Lower leg skin (tissue), 4 donors: ENCODE measurements around the gene MTHFD1L. TPM values are rescaled to one million over a fixed set of nuclear protein-coding genes. Genes with fewer than 3 reads are reported as not detected.

ENCODE experiments used
- DNase-seq, 2 donors: peaks; one replicate each; pipeline ENCODE4 v3.0.0-alpha.2; 2019; ENCODE audit warnings: low spot score in 2 of 2
- H3K4me3 ChIP-seq: fragments of 200-600 bp; sonication (generic); 2 replicates; pipeline ENCODE4 v1.5.1; 2017; ENCODE audit warnings: mild to moderate bottlenecking, low read depth; ENCODE audit not compliant: poor library complexity, severe bottlenecking
- CTCF ChIP-seq, 3 donors: fragments of 450-650 bp; IDR thresholded peaks; one replicate each; pipeline ENCODE4 v1.5.1; 2016; ENCODE audit warnings: antibody characterized with exemption in 3 of 3, mild to moderate bottlenecking in 3 of 3, moderate library complexity in 2 of 3
- POLR2A ChIP-seq, 2 donors: fragments of 450-650 bp; IDR thresholded peaks; one replicate each; pipeline ENCODE4 v1.6.1; 2016 to 2017; ENCODE audit warnings: antibody characterized with exemption in 2 of 2, mild to moderate bottlenecking in 1 of 2, moderate library complexity in 1 of 2
- WGBS, 2 donors: methylation state at CpG; one replicate each; pipeline ENCODE4 v1.1.5; 2018; 5-methylcytosine and 5-hydroxymethylcytosine counted together
- intact Hi-C: fragments of 100-400 bp; cut with DNase I; formaldehyde crosslinking; loops from one replicate; pipeline ENCODE4 v1.15.0; 2023; ENCODE audit warnings: low total_unique reads
- total RNA-seq, 4 donors: library from RNA; depleted of rRNA; stranded (reverse); fragments of >200 nt; gene quantifications; one replicate each; pipeline ENCODE4 v1.1.0, GENCODE V29; 2016

The MTHFD1L gene
- total RNA-seq, 4 donors from 2014 or later, result 2.1 to 7.1 (median 4.4) TPM

GRCh38 chr6:150891888-150892485 lies 26.5 kb downstream of the MTHFD1L start:
- intact Hi-C loops, result no loop called here

GRCh38 chr6:150894191-150894744 lies 28.8 kb downstream of the MTHFD1L start:
- WGBS, 2 donors, result 89 to 94% methylated on average over 8 of the region's 8 CpGs
- DNase-seq, result peak in 1 of 2 donors; percentile 56
- TF ChIP-seq POLR2A (IDR thresholded peaks at IDR 0.05) (no peak), CTCF (IDR thresholded peaks at IDR 0.05) (no peak)
- intact Hi-C loops, result no loop called here
- H3K4me3 ChIP-seq, result no peak overlapping the region

More at GRCh38 chr6:150891888-150892485, 26.5 kb downstream of the MTHFD1L start:
- TF ChIP-seq CTCF (IDR thresholded peaks at IDR 0.05) (peak in 1 of 3 donors; percentile 34), POLR2A (IDR thresholded peaks at IDR 0.05) (no peak)
- no peak overlapping the region for H3K4me3 ChIP-seq
- DNase-seq, result peak; percentile 76 to 94
- WGBS, 2 donors, result 13 to 14% methylated on average over 7 of the region's 7 CpGs

- peak in 1 of 2 donors; percentile 57 for DNase-seq
- intact Hi-C loops, result loop anchor here (5.0 kb wide), 1 partner anchor 432 kb away; no protein-coding TSS in a partner anchor
- 34 to 39% methylated on average over 12 of the region's 12 CpGs for WGBS, 2 donors
- no peak for TF ChIP-seq CTCF (IDR thresholded peaks at IDR 0.05)
- no peak for TF ChIP-seq POLR2A (IDR thresholded peaks at IDR 0.05)
- no peak overlapping the region for H3K4me3 ChIP-seq
These were observed 29.5 kb downstream of the MTHFD1L start for GRCh38 chr6:150894935-150895552.

GRCh38 chr6:150895928-150896632 lies 30.6 kb downstream of the MTHFD1L start:
- TF ChIP-seq CTCF (IDR thresholded peaks at IDR 0.05), result no peak
- no peak for TF ChIP-seq POLR2A (IDR thresholded peaks at IDR 0.05)
- intact Hi-C loops, result loop anchor here (5.0 kb wide), 1 partner anchor 431 kb away; no protein-coding TSS in a partner anchor
- WGBS, 2 donors, result 67 to 68% methylated on average over 4 of the region's 4 CpGs
- DNase-seq, result peak in 1 of 2 donors; percentile 53
- no peak overlapping the region for H3K4me3 ChIP-seq

- intact Hi-C loops, result loop anchor here (5.0 kb wide), 1 partner anchor 430 kb away; no protein-coding TSS in a partner anchor
- DNase-seq, result peak in 1 of 2 donors; percentile 32
These were observed 32.0 kb downstream of the MTHFD1L start for GRCh38 chr6:150897400-150897943.

More at GRCh38 chr6:150897400-150897943, 32.0 kb downstream of the MTHFD1L start:
- no peak overlapping the region for H3K4me3 ChIP-seq
- whole genome bisulfite sequencing, 2 donors, result 88 to 90% methylated on average over 7 of the region's 7 CpGs
- TF ChIP-seq CTCF (IDR thresholded peaks at IDR 0.05), result no peak
- TF ChIP-seq POLR2A (IDR thresholded peaks at IDR 0.05), result no peak
